A549 (cell line): ENCODE measurements around the gene BICC1. TPM values are rescaled to one million over a fixed set of nuclear protein-coding genes. Genes with fewer than 3 reads are reported as not detected.
A peak's percentile ranks its signal among the peaks of the same experiment; 100 is the strongest.

Experiments
- ATAC-seq, 2 experiments: fragments of 200-7000 bp in 1 of 2; fragments of >200 bp in 1 of 2; cut with Nextera tagmentation in 1 of 2; cut with Tn5 transposase in 1 of 2; 3 replicates each; pipeline versions ENCODE4 v1.8.0 to v1.9.1; 2018 to 2020; ENCODE audit warnings: mild to moderate bottlenecking in 1 of 2, moderate library complexity in 1 of 2
- CTCF ChIA-PET: fragments of 300-600 bp; sonication (Branson Sonifier 250); formaldehyde crosslinking; extraction: SDS; loops from one replicate; lab custom pipeline; 2021; ENCODE audit warnings: antibody characterized with exemption, inconsistent platforms; lab: Yijun Ruan, JAX
- POLR2A ChIA-PET: fragments of 350-600 bp; formaldehyde crosslinking; extraction: SDS; loops from one replicate; lab custom pipeline; 2021; ENCODE audit warnings: antibody characterized with exemption, inconsistent platforms; lab: Yijun Ruan, JAX
- DNase-seq, 2 experiments: peaks; one replicate each; pipeline versions ENCODE4 v3.0.0 to v3.0.0-alpha.2; 2011 to 2016; ENCODE audit warnings: low read depth in 1 of 2, low spot score in 1 of 2
- FAIRE-seq: peaks from 2 replicates; lab custom pipeline; 2011; peaks lifted over from hg19 to GRCh38; lab: Jason Lieb, UNC
- H3K27ac ChIP-seq, 2 experiments: fragments of >200 bp; sonication (Bioruptor Twin); formaldehyde crosslinking; 3 replicates each; pipeline ENCODE4 v1.5.1; 2016 to 2017
- H3K4me1 ChIP-seq: fragments of >200 bp; sonication (Bioruptor Twin); formaldehyde crosslinking; 3 replicates; pipeline ENCODE4 v1.6.1; 2016
- H3K4me2 ChIP-seq: fragments of >200 bp; sonication (Bioruptor Twin); formaldehyde crosslinking; 3 replicates; pipeline ENCODE4 v1.6.1; 2016
- H3K4me3 ChIP-seq: fragments of >200 bp; sonication (Bioruptor Twin); formaldehyde crosslinking; 3 replicates; pipeline ENCODE4 v1.5.1; 2016
- H3K9me3 ChIP-seq: fragments of >200 bp; sonication (Bioruptor Twin); formaldehyde crosslinking; 3 replicates; pipeline ENCODE4 v1.6.1; 2016
- BHLHE40 ChIP-seq: IDR thresholded peaks from 2 replicates; pipeline ENCODE4 v1.6.1; 2012; ENCODE audit warnings: low read depth, low read length, inconsistent platforms
- CBX8 ChIP-seq: fragments of 200-600 bp; sonication (generic); IDR thresholded peaks from 2 replicates; pipeline ENCODE4 v1.6.1; 2016
- EP300 ChIP-seq, 2 experiments: fragments of >200 bp; sonication (Bioruptor Twin); formaldehyde crosslinking; IDR thresholded peaks; 2 replicates in 1 of 2; 3 replicates in 1 of 2; pipeline ENCODE4 v1.6.1; 2016 to 2017
- ESRRA ChIP-seq: fragments of 150-350 bp; IDR thresholded peaks from 2 replicates; pipeline ENCODE4 v1.6.1; 2014; ENCODE audit warnings: mild to moderate bottlenecking, low read length, borderline replicate concordance
- FOXS1 ChIP-seq: fragments of 250-450 bp; sonication (Bioruptor Pico); IDR thresholded peaks from 2 replicates; pipeline ENCODE4 v1.5.0; 2020; ENCODE audit warnings: mild to moderate bottlenecking, moderate library complexity
- HEYL ChIP-seq: fragments of 250-450 bp; sonication (Bioruptor Pico); IDR thresholded peaks from 2 replicates; pipeline ENCODE4 v1.8.0; 2021; ENCODE audit warnings: mild to moderate bottlenecking, moderate library complexity
- KDM5A ChIP-seq: fragments of 200-600 bp; sonication (generic); IDR thresholded peaks from 2 replicates; pipeline ENCODE4 v1.6.1; 2016; ENCODE audit warnings: antibody characterized with exemption, mild to moderate bottlenecking
- MAFK ChIP-seq: fragments of 450-650 bp; IDR thresholded peaks from 2 replicates; pipeline ENCODE4 v1.6.1; 2014; ENCODE audit not compliant: partially characterized antibody
- NPAS2 ChIP-seq: fragments of 250-450 bp; sonication (Bioruptor Pico); IDR thresholded peaks from 2 replicates; pipeline ENCODE4 v1.8.0; 2022; ENCODE audit warnings: mild to moderate bottlenecking, moderate library complexity, borderline replicate concordance
- PHF8 ChIP-seq: fragments of 200-600 bp; sonication (generic); IDR thresholded peaks from 2 replicates; pipeline ENCODE4 v1.6.1; 2016; ENCODE audit warnings: low read depth, mild to moderate bottlenecking, antibody characterized with exemption, moderate library complexity, borderline replicate concordance
- POLR2A ChIP-seq: IDR thresholded peaks from 2 replicates; pipeline ENCODE4 v1.6.1; 2012; ENCODE audit warnings: mild to moderate bottlenecking, low read length
- RAD21 ChIP-seq, 2 experiments: fragments of >200 bp in 1 of 2; sonication (Bioruptor Twin) in 1 of 2; formaldehyde crosslinking in 1 of 2; IDR thresholded peaks in 1 of 2; conservative IDR thresholded peaks in 1 of 2; 2 replicates in 1 of 2; 3 replicates in 1 of 2; pipeline ENCODE4 v1.6.1; 2012 to 2018; ENCODE audit warnings: inconsistent platforms in 1 of 2
- RARB ChIP-seq: fragments of 250-450 bp; sonication (Bioruptor Pico); IDR thresholded peaks from 2 replicates; pipeline ENCODE4 v1.8.0; 2021; ENCODE audit warnings: mild to moderate bottlenecking, moderate library complexity
- RCOR1 ChIP-seq: fragments of 150-350 bp; IDR thresholded peaks from 2 replicates; pipeline ENCODE4 v1.6.1; 2014; ENCODE audit warnings: antibody characterized with exemption, low read length, low read depth
- SMC3 ChIP-seq: fragments of >200 bp; sonication (Bioruptor Twin); formaldehyde crosslinking; IDR thresholded peaks from 3 replicates; pipeline ENCODE4 v1.6.1; 2018; ENCODE audit warnings: inconsistent platforms
- ZFP36 ChIP-seq: fragments of 450-650 bp; IDR thresholded peaks from 2 replicates; pipeline ENCODE4 v1.6.1; 2014; ENCODE audit warnings: borderline replicate concordance; ENCODE audit not compliant: partially characterized antibody
- WGBS: methylation state at CpG from one replicate; pipeline ENCODE4 v1.1.6; 2017; ENCODE audit errors: missing lambda C conversion rate; 5-methylcytosine and 5-hydroxymethylcytosine counted together
- polyA plus RNA-seq, 4 experiments: library from polyadenylated mRNA; depleted of rRNA in 3 of 4; stranded (reverse); fragments of >200 nt; fragmentation: RNase III in 1 of 4; extraction: RNeasy Plus Mini Kit Qiagen cat#74134 plus additional on column Dnase treatment in 1 of 4; gene quantifications; 2 replicates in 3 of 4; 3 replicates in 1 of 4; pipeline ENCODE4 v1.2.3, GENCODE V29; 2011 to 2017
- TF ChIP-seq, protein P1 (sequence below): fragments of 250-450 bp; sonication (Bioruptor Pico); IDR thresholded peaks from 2 replicates; pipeline ENCODE4 v1.5.0; 2021; ENCODE audit warnings: mild to moderate bottlenecking, moderate library complexity, borderline replicate concordance
- TF ChIP-seq, protein P2 (sequence below): fragments of 200-600 bp; sonication (generic); IDR thresholded peaks from 2 replicates; pipeline ENCODE4 v1.6.1; 2016; ENCODE audit warnings: antibody characterized with exemption, mild to moderate bottlenecking, moderate library complexity
- TF ChIP-seq, protein P3 (sequence below): IDR thresholded peaks from 2 replicates; pipeline ENCODE4 v1.6.1; 2012
- TF ChIP-seq, protein P4 (sequence below): fragments of >200 bp; sonication (Bioruptor Twin); formaldehyde crosslinking; IDR thresholded peaks from 3 replicates; pipeline ENCODE4 v1.6.1; 2016

BICC1 gene
- polyA plus RNA-seq, 2 of the 4 experiments (the other 2 are of a cell fraction) = 36.9 to 56.8 TPM

DNA sequence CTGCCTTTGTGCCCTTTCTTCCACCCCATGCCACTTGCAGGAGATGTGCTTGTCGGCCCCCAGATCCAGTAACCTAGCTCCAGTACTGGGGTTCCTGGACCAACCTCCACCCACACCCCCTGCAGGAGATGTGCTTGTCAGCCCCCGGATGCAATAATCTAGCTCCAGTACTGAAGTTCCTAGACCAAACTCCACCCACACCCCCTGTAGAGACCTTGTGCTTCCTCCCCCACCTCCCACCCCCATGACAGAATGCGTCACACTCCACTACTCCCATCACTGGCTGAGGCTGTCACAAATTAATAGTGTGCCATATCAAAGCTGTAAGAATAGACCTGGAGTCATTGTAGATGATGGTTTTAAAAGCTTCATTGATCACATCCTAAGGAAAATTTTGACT lies 185.0 kb downstream of the BICC1 start:
- Histone ChIP-seq H3K4me2 (no peak overlapping the region), H3K27ac (peak overlapping the region in 1 of 2 experiments; percentile 63; a peak in 2 of 6 replicates), H3K9me3 (peaks cover 18% of the 10 kb centered on the region; the same call in 2 of the 3 replicates), H3K4me3 (no peak overlapping the region), H3K4me1 (peaks cover 58% of the 10 kb centered on the region)
- WGBS = 87% methylated on average over 3 of the region's 3 CpGs
- ChIA-PET POLR2A (no interaction called here), CTCF (interaction anchor here (0.8 to 1.1 kb wide), 2 partner anchors 33 to 47 kb away, joined by 3 read pairs; no protein-coding TSS in a partner anchor)
- FAIRE-seq (no peak), DNase-seq (no peak), ATAC-seq (no peak)
- TF ChIP-seq MAFK (no peak), POLR2A (no peak), ZFP36 (no peak), EP300 (IDR thresholded peaks at IDR 0.05) (no peak), PHF8 (no peak), RARB (CRISPR knock-in tag) (no peak), RCOR1 (no peak), RAD21 (conservative IDR thresholded peaks at IDR 0.05 in 1 of 2, IDR thresholded peaks at IDR 0.05 in 1 of 2) (no peak)
- TF ChIP-seq, protein P1, sequence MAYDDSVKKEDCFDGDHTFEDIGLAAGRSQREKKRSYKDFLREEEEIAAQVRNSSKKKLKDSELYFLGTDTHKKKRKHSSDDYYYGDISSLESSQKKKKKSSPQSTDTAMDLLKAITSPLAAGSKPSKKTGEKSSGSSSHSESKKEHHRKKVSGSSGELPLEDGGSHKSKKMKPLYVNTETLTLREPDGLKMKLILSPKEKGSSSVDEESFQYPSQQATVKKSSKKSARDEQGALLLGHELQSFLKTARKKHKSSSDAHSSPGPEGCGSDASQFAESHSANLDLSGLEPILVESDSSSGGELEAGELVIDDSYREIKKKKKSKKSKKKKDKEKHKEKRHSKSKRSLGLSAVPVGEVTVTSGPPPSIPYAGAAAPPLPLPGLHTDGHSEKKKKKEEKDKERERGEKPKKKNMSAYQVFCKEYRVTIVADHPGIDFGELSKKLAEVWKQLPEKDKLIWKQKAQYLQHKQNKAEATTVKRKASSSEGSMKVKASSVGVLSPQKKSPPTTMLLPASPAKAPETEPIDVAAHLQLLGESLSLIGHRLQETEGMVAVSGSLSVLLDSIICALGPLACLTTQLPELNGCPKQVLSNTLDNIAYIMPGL (CRISPR knock-in tag) = no peak

DNA sequence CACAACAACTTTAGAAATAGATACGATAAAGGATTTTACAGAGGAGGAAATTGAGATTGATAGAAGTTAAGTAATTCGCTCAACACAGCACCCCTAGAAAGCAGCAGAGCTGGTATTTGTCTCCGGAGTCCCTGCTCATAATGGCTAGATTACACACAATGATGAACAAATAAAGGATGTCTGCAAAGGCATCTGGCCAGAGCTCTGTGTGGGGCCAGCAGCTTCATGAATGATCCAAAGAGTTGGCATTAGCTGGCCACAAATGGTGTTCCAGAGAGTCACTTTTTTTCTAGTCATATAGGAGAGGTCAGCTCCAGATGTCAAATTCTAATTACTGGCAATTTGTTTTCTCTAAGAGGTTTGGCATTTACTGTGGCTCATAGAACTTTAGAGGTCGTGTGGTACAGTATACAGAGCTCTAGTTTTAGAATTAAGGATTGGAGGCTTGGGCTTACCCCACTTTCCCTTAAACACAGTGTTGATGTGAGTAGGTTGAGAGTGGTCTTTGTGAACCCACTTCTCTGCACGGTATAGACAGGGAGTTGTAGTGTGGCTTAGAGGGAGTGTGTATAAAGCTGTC lies 186.2 kb downstream of the BICC1 start:
- no peak overlapping the region for H3K4me3 ChIP-seq
- POLR2A ChIA-PET = no interaction called here
- H3K9me3 ChIP-seq = peaks cover 15% of the 10 kb centered on the region; the same call in 2 of the 3 replicates
- TF ChIP-seq, protein P2, sequence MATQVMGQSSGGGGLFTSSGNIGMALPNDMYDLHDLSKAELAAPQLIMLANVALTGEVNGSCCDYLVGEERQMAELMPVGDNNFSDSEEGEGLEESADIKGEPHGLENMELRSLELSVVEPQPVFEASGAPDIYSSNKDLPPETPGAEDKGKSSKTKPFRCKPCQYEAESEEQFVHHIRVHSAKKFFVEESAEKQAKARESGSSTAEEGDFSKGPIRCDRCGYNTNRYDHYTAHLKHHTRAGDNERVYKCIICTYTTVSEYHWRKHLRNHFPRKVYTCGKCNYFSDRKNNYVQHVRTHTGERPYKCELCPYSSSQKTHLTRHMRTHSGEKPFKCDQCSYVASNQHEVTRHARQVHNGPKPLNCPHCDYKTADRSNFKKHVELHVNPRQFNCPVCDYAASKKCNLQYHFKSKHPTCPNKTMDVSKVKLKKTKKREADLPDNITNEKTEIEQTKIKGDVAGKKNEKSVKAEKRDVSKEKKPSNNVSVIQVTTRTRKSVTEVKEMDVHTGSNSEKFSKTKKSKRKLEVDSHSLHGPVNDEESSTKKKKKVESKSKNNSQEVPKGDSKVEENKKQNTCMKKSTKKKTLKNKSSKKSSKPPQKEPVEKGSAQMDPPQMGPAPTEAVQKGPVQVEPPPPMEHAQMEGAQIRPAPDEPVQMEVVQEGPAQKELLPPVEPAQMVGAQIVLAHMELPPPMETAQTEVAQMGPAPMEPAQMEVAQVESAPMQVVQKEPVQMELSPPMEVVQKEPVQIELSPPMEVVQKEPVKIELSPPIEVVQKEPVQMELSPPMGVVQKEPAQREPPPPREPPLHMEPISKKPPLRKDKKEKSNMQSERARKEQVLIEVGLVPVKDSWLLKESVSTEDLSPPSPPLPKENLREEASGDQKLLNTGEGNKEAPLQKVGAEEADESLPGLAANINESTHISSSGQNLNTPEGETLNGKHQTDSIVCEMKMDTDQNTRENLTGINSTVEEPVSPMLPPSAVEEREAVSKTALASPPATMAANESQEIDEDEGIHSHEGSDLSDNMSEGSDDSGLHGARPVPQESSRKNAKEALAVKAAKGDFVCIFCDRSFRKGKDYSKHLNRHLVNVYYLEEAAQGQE = no peak
- TF ChIP-seq SMC3 (no peak), ESRRA (no peak), BHLHE40 (no peak), NPAS2 (CRISPR knock-in tag) (no peak), PHF8 (no peak), KDM5A (no peak), HEYL (CRISPR knock-in tag) (no peak), RAD21 (conservative IDR thresholded peaks at IDR 0.05 in 1 of 2, IDR thresholded peaks at IDR 0.05 in 1 of 2) (no peak), ZFP36 (no peak), CBX8 (no peak), FOXS1 (CRISPR knock-in tag) (no peak)
- TF ChIP-seq, protein P3, sequence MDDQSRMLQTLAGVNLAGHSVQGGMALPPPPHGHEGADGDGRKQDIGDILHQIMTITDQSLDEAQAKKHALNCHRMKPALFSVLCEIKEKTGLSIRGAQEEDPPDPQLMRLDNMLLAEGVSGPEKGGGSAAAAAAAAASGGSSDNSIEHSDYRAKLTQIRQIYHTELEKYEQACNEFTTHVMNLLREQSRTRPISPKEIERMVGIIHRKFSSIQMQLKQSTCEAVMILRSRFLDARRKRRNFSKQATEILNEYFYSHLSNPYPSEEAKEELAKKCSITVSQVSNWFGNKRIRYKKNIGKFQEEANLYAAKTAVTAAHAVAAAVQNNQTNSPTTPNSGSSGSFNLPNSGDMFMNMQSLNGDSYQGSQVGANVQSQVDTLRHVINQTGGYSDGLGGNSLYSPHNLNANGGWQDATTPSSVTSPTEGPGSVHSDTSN = no peak
- TF ChIP-seq, protein P4, sequence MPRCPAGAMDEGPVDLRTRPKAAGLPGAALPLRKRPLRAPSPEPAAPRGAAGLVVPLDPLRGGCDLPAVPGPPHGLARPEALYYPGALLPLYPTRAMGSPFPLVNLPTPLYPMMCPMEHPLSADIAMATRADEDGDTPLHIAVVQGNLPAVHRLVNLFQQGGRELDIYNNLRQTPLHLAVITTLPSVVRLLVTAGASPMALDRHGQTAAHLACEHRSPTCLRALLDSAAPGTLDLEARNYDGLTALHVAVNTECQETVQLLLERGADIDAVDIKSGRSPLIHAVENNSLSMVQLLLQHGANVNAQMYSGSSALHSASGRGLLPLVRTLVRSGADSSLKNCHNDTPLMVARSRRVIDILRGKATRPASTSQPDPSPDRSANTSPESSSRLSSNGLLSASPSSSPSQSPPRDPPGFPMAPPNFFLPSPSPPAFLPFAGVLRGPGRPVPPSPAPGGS = no peak
- TF ChIP-seq, all 56 proteins: peak for 0
- FAIRE-seq (no peak), DNase-seq (no peak), ATAC-seq (peak in 1 of 2 experiments; percentile 25; a peak in 1 of 6 replicates)
- peaks cover 67% of the 10 kb centered on the region for H3K4me1 ChIP-seq
- peak overlapping the region in 1 of 2 experiments; percentile 63; a peak in 3 of 6 replicates for H3K27ac ChIP-seq
- CTCF ChIA-PET = no interaction called here
- WGBS = 70% methylated on average over 5 of the region's 5 CpGs
- H3K4me2 ChIP-seq = peak overlapping the region; percentile 35
